Measurements from ENCODE around the gene PDIK1L.
"Not testable (repeated sequence)": the region's sequence is repeated elsewhere in the genome, so short reads cannot be mapped to it uniquely, and the experiment has no call there.

The PDIK1L gene

DNA sequence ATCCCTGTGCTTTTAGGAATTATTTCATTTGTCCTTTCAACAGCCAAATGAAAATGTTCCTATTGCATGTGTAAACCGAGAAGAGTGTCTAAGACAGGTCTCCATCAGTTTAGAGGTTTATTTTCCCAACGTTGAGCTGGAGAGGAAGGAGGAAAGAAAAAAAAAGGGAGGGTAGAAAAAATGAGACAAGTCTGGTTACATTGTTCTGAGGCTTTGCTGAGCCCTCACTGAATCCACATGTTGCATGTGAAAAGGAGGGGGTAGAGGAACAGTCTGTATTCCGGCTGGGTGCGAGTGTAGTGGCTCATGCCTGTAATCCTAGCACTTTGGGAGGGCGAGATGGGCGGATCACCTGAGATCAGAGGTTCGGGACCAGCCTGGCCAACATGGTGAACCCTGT, 19.2 kb upstream of the PDIK1L start:
- DNase-seq = no peak

DNA sequence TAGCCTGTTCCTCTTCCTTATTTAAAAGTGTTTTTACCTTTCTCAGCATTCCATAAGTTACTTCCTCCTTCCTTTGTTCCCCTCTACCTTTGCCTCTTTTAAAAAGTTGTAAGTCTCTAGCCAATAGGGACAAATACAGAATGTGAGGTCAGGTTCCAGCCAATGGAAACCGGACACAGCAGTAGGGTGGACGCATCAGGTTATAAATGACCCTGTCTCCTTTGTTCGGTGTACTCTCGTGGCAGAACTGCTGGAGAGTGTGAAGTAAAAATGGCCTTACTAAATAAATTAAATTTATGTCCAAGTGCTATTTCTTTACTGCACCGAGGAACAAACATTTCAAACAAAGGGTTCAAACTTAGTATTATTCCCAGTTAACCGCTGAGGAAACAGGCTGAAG, 18.1 kb upstream of the PDIK1L start:
- DNase-seq = not testable (repeated sequence)

DNA sequence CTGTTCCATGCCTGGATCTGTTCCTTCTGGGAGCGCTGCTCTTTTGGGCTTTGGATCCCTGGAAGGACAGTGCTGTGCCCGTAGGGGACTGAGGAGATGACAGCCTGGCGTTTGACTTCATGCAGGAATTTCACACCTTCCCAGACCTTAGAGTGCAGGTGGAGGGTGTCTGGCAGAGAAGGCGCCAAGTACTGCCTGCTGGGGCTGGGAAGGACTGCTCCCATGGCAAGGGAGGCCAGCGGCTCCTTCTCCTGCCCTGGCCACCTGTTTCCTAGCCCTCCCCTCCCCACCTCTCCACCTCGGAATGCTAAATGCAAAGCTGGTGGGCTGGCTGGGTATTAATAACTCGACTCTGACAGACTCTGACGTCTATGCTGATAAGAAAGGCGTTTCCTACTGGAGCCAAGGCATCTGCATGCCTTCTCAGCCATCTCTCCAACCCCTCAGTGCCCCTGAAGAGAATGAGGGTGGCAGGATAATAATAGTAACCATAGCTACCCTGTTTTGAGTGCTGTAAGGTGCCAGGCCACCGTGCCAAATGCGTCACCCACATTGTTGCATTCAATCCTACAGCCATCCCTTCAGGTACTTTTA, 17.5 kb upstream of the PDIK1L start:
- peak; percentile 40 to 55 for DNase-seq

DNA sequence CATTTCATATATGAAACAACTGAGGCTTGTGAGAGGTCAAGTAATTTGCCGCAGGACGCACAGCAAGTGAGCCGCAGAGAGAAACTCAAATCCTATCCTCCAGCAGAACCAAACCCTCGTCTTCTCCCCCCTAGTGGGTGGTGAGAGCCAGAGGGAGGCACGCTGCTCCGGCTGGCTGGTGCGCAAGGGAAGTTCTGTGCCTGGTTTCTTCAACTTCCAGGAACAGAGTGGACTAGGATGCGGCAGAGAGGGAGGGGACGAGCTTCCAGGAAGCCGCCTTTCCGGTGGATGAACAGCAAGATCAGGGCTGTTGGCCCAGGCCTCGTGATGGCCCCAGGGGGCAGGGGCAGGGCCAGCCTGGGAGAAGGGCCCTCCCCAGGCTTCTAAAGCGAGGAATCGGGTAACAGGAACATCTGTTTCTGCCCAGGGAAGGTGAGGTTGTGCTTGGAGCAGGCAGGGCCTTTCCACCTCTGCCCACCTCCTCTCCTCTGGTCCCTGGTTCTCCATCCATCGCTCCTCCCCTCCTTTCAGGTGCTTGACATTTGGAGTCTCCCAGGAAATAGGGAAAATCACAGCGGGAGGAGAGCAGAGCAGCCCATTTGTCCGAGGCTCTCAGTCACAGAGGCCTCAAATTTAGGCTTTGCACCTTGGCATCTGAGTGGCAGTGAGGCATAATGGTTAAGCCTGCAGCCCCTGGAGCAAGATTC, 16.8 kb upstream of the PDIK1L start:
- peak in 1 of 2 experiments; percentile 41 for DNase-seq

- no peak for DNase-seq
Observed at GRCh38 chr1:26096471-26096870, 15.2 kb upstream of the PDIK1L start.

DNA sequence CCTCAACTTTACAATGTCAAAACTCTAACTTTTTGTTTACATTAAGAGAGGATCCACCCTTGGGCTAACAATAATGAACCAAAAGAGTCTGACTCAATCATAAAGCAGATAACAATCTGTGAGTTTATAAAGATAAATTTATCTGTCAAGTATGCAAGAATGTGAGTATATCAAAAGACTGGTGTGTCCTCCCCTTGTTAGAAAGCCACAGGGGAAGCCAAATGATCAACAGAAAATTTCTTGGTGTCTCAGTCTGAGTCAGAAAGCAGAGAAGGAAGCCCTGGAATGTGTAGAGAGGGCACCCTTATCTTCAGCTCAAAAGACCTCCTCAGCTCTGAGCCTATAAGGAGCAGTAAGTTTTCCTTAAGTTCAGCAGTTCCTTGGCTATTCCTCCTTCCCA, 13.9 kb upstream of the PDIK1L start:
- no peak for DNase-seq

DNA sequence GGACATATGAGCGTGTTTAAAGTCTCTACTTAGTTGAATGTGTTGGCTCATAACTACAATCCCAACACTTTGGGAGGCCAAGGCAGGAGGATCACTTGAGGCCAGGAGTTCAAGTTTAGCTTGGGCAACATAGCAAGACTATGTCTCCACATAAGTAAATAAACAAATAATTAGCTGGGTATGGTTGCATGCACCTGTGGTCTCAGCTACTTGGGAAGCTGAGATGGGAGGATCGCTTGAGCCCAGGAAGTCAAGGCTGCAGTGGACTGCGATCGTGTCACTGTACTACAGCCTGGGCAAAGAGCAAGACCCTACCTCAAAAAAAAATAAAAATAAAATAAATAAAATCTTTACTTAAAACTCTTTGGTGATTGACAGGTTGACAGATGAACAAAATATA, 13.0 kb upstream of the PDIK1L start:
- no peak for DNase-seq

DNA sequence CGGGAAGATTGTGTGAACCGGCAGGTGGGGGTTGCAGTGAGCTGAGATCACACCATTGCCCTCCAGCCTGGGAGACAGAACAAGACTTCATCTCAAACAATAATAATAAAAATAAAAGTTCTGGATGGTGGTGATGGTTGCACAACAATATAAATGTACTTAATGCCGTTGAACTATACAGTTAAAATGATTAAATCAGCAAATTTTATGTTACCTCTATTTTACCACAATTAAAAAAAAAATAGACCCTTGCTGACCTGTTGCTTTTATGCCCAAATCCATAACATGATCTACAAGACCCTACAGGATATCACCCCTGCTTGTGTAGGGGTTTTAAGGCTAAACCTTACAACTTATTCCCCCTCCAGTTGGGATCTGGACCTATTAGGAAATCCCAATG, 11.8 kb upstream of the PDIK1L start:
- no peak for DNase-seq

DNA sequence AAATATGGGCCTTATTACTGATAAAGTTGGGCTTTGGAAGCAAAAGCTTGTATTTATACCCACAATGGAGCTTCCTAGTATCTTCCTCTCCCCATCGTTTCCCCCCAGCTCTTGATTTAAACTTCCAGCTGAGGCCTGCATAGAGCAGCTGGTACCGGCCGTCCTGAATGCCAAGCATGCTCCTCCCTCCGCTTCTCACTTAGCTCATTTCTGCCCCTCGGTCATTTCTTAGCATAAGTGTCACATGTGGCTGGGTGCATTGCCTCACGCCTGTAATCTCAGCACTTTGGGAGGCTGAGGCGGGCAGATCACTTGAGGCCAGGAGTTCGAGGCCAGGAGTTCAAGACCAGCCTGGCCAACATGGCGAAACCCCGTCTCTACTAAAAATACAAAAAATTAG, 11.4 kb upstream of the PDIK1L start:
- DNase-seq = not testable (repeated sequence)

GRCh38 chr1:26102119-26102518, 9.5 kb upstream of the PDIK1L start:
- no peak for DNase-seq

- DNase-seq = no peak
Observed at GRCh38 chr1:26102526-26102925, 9.1 kb upstream of the PDIK1L start.

GRCh38 chr1:26105226-26105548, 6.4 kb upstream of the PDIK1L start:
- DNase-seq = not testable (repeated sequence)

DNA sequence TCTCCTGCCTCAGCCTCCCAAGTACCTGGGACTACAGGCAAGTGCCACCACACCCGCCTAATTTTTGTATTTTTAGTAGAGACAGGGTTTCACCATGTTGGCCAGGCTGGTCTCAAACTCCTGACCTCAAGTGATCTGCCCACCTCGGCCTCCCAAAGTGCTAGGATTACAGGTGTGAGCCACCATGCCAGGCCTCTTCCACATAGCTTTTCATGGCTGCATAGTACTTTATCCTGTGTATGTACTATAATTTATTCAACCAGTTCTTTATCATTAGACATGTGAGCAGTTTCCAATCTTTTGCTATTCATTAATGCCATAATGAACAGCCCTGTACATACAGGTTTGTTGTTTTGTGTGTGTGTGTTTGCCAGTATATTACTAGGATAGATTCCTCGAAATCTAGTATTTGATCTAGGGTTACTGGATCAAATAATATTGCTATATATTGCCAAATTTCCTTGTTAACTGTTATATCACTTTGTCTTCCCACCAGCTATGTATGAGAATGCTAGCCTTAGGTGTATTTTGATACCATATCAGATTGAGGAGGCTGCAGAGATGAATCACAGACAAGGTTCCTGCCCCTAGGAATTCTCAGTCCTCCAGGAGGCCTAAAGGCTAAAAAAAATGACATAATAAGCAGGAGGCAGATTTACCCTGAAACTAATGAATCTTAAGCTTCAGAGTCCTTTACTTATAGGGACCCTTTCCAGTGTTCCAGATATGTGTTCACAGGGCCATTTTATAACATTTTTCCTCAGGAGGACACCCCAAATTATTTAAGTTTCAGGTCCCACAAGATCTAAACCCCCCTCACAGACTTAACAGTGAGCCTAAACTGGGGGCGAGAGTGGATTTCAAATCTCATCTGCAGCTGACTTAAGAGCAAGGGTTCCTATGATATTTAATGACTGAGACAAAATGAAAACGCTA, 2.1 kb upstream of the PDIK1L start:
- no peak for DNase-seq

DNA sequence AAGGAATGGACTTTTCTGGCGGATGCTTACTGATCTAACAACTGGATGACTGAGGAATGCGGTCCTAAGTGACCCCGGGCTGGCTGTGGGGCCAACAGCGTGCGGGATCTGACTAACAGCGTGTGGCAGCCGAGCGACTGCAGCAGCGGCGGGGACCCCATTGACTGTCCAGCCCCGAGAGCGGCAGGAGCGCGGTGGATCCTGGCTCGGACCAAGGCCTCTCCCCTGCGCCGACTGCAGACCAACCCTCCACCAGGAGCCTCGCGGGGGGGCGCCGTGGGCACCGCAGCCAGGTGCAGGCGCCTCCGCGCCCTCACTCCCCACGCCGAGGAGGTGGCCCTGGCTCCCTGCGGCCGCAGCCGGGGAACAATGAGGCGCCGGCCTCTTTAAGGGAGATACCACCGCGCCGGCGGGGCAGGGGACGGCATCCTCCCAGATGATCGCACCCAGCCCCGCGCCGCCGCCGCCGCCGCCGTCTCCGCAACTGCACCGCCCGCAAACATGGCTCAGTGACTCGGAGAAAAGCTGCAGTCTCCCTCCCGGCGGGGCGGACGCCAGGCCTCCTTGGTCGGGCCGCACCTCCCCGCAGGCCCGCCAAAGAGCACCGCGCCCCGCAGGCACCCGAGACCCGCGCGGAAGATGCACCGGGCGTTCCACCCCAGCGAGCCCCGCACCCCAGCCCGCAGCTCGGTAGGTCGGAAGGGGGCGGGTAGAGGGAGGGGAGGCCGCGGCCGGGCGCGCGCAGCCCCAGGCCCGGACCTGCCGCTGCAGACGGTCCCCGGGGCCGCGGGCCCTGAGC, 694 bp upstream of the PDIK1L start:
- peak; percentile 66 to 88 for DNase-seq

GRCh38 chr1:26112407-26112775, 767 bp downstream of the PDIK1L start:
- peak; percentile 51 to 78 for DNase-seq

DNA sequence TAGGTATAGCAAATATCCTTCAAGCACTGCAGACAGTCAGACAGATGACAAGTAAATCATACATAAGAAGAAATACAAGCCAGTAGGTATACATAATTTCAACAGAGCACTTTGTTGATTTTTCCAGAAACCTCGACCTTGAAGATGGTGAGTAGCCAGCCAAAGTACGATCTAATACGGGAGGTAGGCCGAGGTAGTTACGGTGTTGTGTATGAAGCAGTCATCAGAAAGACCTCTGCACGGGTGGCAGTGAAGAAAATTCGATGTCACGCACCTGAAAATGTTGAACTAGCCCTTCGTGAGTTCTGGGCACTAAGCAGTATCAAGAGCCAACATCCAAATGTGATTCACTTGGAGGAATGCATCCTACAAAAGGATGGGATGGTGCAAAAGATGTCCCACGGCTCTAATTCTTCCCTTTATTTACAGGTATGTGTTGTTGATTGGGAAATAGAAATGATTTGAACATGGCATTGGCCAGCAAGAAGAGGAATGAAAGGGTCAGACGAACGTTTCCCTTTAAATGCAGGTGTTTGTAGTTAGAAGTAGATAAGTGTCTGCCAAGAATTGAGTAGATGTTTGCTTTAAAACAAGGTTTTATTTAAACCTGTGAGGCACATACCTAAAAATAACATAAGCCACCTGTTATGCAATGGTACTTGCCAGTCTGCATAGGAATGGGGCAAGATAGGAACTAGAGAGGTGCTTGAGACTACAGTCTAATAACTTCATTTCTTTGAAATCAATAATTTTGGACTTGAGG, 2.7 kb downstream of the PDIK1L start:
- no peak for DNase-seq

- no peak for DNase-seq
Observed at GRCh38 chr1:26119892-26120608, 8.4 kb downstream of the PDIK1L start.

DNA sequence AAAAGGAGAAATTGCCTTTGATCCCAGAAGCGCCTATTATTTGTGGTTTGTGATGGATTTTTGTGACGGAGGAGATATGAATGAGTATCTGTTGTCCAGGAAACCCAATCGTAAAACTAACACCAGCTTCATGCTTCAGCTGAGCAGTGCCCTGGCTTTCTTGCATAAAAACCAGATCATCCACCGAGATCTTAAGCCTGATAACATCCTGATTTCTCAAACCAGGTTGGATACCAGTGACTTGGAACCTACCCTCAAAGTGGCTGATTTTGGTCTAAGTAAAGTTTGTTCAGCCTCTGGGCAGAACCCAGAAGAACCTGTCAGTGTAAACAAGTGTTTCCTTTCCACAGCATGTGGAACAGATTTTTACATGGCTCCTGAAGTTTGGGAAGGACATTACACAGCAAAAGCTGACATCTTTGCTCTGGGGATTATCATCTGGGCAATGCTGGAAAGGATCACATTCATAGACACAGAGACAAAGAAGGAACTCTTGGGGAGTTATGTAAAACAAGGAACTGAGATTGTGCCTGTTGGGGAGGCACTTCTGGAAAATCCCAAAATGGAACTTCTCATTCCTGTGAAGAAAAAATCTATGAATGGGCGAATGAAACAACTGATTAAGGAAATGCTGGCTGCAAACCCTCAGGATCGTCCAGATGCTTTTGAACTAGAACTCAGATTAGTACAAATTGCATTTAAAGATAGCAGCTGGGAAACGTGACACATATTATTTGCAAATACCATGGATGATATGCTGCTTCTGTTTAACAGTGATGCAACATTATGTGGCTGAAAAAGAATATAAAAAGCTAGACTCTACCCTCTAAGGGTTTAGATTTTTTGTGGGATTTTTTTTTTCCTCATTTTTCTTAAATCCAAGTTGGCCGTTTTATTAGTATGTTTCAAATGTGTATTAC, 10.5 kb downstream of the PDIK1L start:
- DNase-seq = no peak

DNA sequence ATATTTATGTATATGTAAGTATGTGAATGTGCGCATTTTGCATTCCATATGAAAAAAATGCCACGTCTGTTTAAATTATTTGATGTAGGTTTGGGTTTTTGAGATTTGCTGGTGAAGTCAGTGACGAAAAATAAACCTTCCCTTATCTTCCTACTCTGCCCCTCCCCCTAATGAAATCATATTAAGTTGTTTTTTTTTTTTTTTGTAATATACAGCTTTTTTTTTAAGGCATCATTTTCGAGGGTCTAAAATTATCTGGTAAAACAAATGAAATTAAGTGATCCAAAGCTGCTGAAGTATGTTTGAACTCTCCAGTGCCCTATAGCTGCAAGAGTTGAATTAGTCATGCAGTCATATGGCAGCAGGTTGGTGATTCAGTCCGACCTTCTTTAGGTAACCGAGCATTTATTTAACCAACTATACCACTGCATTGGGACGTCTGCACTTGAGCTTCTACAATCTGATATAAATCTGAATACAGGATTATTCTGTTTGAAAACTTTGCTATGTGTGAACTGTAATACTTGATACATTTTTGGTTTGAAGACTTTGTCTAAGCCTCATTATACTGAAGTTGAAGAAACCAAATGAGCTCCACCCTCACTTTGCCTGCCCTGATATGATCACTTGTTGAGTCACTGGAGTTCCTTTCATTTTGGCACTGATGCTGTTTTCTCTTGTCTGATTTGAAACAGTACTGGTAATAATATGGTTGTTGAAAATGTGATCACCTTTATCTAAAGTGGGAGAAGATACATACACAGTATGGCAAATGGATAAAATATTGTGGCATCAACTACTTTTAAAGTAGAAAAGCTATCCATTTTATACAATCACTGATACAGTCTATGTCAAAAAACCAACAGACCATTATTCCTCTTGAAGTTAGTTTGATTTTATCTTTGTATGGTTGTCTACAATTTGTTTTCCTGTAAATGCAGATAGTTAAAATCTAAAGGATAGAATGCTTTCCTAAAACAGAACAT, 11.7 kb downstream of the PDIK1L start:
- no peak for DNase-seq
